MM.1S (cell line): ENCODE data around the gene CYSTM1.

ENCODE experiments used
- DNase-seq: peaks from one replicate; pipeline ENCODE4 v3.0.0-alpha.2; 2015
- H2AFZ ChIP-seq: fragments of 300-600 bp; sonication (generic); 2 replicates; pipeline ENCODE4 v1.6.0; 2016; ENCODE audit warnings: antibody characterized with exemption, low read length
- H3F3A ChIP-seq: fragments of 300-600 bp; sonication (generic); 2 replicates; pipeline ENCODE4 v1.6.1; 2016; ENCODE audit warnings: mild to moderate bottlenecking, antibody characterized with exemption, low read length, moderate library complexity, mixed read lengths; ENCODE audit not compliant: insufficient read depth
- H3K27ac ChIP-seq: fragments of 300-600 bp; sonication (generic); 2 replicates; pipeline ENCODE4 v1.5.1; 2016; ENCODE audit warnings: mild to moderate bottlenecking, low read length
- H3K27me3 ChIP-seq: fragments of 300-600 bp; sonication (generic); replicated peaks from 2 replicates; pipeline ENCODE4 v1.6.0; 2016; ENCODE audit warnings: low read length; ENCODE audit not compliant: insufficient read depth
- H3K36me3 ChIP-seq: fragments of 300-600 bp; sonication (generic); replicated peaks from 2 replicates; pipeline ENCODE4 v1.6.1; 2016; ENCODE audit warnings: mild to moderate bottlenecking, low read length, mixed read lengths; ENCODE audit not compliant: insufficient read depth
- H3K4me1 ChIP-seq: fragments of 300-600 bp; sonication (generic); 2 replicates; pipeline ENCODE4 v1.6.1; 2016; ENCODE audit warnings: low read length, mixed read lengths
- H3K4me2 ChIP-seq: fragments of 300-600 bp; sonication (generic); 2 replicates; pipeline ENCODE4 v1.6.0; 2016; ENCODE audit warnings: low read depth, low read length
- H3K4me3 ChIP-seq: fragments of 300-600 bp; sonication (generic); 2 replicates; pipeline ENCODE4 v1.5.1; 2016; ENCODE audit warnings: low read length, mixed read lengths
- H3K79me2 ChIP-seq: fragments of 300-600 bp; sonication (generic); 2 replicates; pipeline ENCODE4 v1.6.1; 2016; ENCODE audit warnings: mixed run types, low read length, mixed read lengths
- H3K9ac ChIP-seq: fragments of 300-600 bp; sonication (generic); 2 replicates; pipeline ENCODE4 v1.6.1; 2016; ENCODE audit warnings: low read length, mixed read lengths
- H3K9me2 ChIP-seq: fragments of 300-600 bp; sonication (generic); replicated peaks from 2 replicates; pipeline ENCODE4 v1.6.1; 2016; ENCODE audit warnings: mild to moderate bottlenecking, low read length, mixed read lengths; ENCODE audit not compliant: insufficient read depth
- H3K9me3 ChIP-seq: fragments of 300-600 bp; sonication (generic); replicated peaks from 2 replicates; pipeline ENCODE4 v1.6.1; 2016; ENCODE audit warnings: mild to moderate bottlenecking, low read length, mixed read lengths; ENCODE audit not compliant: insufficient read depth
- H4K20me1 ChIP-seq: fragments of 300-600 bp; sonication (generic); 2 replicates; pipeline ENCODE4 v1.6.1; 2016; ENCODE audit warnings: mild to moderate bottlenecking, low read length, moderate library complexity, mixed read lengths; ENCODE audit not compliant: insufficient read depth
- EZH2 ChIP-seq: fragments of 300-600 bp; sonication (generic); optimal IDR thresholded peaks from 2 replicates; pipeline ENCODE3; 2017; ENCODE audit warnings: low read depth, mild to moderate bottlenecking, antibody characterized with exemption, low read length, mixed read lengths
- EZH2phosphoT487 ChIP-seq: fragments of 300-600 bp; sonication (generic); IDR thresholded peaks from 2 replicates; pipeline ENCODE4 v1.6.1; 2018; ENCODE audit warnings: antibody characterized with exemption, low read length
- TF ChIP-seq, protein P1 (sequence below): fragments of 300-600 bp; sonication (generic); IDR thresholded peaks from 2 replicates; pipeline ENCODE4 v1.5.1; 2016; ENCODE audit warnings: antibody characterized with exemption, low read length, mixed read lengths

The CYSTM1 gene

GRCh38 chr5:140273401-140273877 lies 98.5 kb downstream of the CYSTM1 start:
- no peak for DNase-seq
- Histone ChIP-seq H3K79me2 (peaks cover 11% of the 10 kb centered on the region), H3F3A (no peaks in the 10 kb centered on the region), H3K4me2 (no peak overlapping the region), H3K27me3 (no peaks in the 10 kb centered on the region), H3K4me1 (no peaks in the 10 kb centered on the region), H2AFZ (no peak overlapping the region), H3K9me3 (no peaks in the 10 kb centered on the region), H3K27ac (no peak overlapping the region), H3K4me3 (no peak overlapping the region), H4K20me1 (no peaks in the 10 kb centered on the region), H3K36me3 (no peaks in the 10 kb centered on the region), H3K9ac (no peak overlapping the region), H3K9me2 (no peaks in the 10 kb centered on the region)
- TF ChIP-seq EZH2phosphoT487, result no peak
- TF ChIP-seq EZH2, result no peak
- TF ChIP-seq, protein P1, sequence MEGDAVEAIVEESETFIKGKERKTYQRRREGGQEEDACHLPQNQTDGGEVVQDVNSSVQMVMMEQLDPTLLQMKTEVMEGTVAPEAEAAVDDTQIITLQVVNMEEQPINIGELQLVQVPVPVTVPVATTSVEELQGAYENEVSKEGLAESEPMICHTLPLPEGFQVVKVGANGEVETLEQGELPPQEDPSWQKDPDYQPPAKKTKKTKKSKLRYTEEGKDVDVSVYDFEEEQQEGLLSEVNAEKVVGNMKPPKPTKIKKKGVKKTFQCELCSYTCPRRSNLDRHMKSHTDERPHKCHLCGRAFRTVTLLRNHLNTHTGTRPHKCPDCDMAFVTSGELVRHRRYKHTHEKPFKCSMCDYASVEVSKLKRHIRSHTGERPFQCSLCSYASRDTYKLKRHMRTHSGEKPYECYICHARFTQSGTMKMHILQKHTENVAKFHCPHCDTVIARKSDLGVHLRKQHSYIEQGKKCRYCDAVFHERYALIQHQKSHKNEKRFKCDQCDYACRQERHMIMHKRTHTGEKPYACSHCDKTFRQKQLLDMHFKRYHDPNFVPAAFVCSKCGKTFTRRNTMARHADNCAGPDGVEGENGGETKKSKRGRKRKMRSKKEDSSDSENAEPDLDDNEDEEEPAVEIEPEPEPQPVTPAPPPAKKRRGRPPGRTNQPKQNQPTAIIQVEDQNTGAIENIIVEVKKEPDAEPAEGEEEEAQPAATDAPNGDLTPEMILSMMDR, result no peak

- no peak for TF ChIP-seq EZH2
- TF ChIP-seq, protein P1, result no peak
- H3K4me2 ChIP-seq, result no peak overlapping the region
- H3K36me3 ChIP-seq, result no peaks in the 10 kb centered on the region
- no peaks in the 10 kb centered on the region for H3K4me1 ChIP-seq
- H3K27me3 ChIP-seq, result no peaks in the 10 kb centered on the region
- H4K20me1 ChIP-seq, result no peaks in the 10 kb centered on the region
- H3K9me2 ChIP-seq, result no peaks in the 10 kb centered on the region
- no peaks in the 10 kb centered on the region for H3F3A ChIP-seq
- H3K9ac ChIP-seq, result no peak overlapping the region
- no peaks in the 10 kb centered on the region for H3K9me3 ChIP-seq
- DNase-seq, result no peak
- H3K27ac ChIP-seq, result no peak overlapping the region
- no peak overlapping the region for H3K4me3 ChIP-seq
- H2AFZ ChIP-seq, result no peak overlapping the region
- H3K79me2 ChIP-seq, result peaks cover 10% of the 10 kb centered on the region
Observed at GRCh38 chr5:140275837-140276236, 100.8 kb downstream of the CYSTM1 start.

- Histone ChIP-seq H3K27me3 (no peaks in the 10 kb centered on the region), H3F3A (peaks cover 13% of the 10 kb centered on the region), H3K4me3 (no peak overlapping the region), H4K20me1 (0 out of 2 replicates have a peak, but pooled peaks cover 3% of the 10 kb centered on the region), H3K9ac (no peak overlapping the region), H3K4me2 (no peak overlapping the region), H3K9me3 (no peaks in the 10 kb centered on the region), H3K79me2 (peaks cover 35% of the 10 kb centered on the region), H3K27ac (no peak overlapping the region), H3K9me2 (no peaks in the 10 kb centered on the region), H3K4me1 (peaks cover 14% of the 10 kb centered on the region), H3K36me3 (no peaks in the 10 kb centered on the region), H2AFZ (no peak overlapping the region)
- DNase-seq, result no peak
- TF ChIP-seq, protein P1, result no peak
- TF ChIP-seq EZH2 (no peak), EZH2phosphoT487 (no peak)
Observed at GRCh38 chr5:140282266-140282665, 107.3 kb downstream of the CYSTM1 start.
